B cell (primary cell): Measurements from ENCODE around the gene CNTNAP4.

Source experiments
- EZH2 ChIP-seq: IDR thresholded peaks from 2 replicates; pipeline ENCODE4 v1.6.1; 2012; ENCODE audit warnings: borderline replicate concordance, low read depth, mild to moderate bottlenecking, moderate library complexity, low read length; ENCODE audit not compliant: insufficient read depth, poor library complexity, severe bottlenecking
- TF ChIP-seq, protein P1 (sequence below): fragments of 200-600 bp; IDR thresholded peaks from one replicate; pipeline ENCODE4 v1.8.0; 2022; ENCODE audit warnings: antibody characterized with exemption, mild to moderate bottlenecking

DNA sequence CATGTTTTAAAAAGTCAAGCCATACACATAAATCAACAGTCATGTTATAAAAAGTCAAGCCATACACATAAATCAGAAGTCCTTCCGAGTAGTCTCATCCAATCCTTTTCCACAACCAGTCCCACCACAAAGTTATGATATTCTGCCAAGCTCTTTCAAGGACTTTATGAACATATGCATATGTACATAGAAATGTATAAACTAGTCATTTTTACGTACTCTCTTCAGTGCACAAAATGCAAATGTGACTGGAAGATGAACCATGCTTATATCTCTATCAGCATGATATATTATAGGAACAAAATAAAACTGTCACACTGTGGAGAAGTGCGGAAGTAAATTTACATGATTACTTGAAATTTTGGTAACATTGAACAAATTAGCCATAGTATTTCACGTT lies 200.9 kb downstream of the CNTNAP4 start:
- TF ChIP-seq, protein P1, sequence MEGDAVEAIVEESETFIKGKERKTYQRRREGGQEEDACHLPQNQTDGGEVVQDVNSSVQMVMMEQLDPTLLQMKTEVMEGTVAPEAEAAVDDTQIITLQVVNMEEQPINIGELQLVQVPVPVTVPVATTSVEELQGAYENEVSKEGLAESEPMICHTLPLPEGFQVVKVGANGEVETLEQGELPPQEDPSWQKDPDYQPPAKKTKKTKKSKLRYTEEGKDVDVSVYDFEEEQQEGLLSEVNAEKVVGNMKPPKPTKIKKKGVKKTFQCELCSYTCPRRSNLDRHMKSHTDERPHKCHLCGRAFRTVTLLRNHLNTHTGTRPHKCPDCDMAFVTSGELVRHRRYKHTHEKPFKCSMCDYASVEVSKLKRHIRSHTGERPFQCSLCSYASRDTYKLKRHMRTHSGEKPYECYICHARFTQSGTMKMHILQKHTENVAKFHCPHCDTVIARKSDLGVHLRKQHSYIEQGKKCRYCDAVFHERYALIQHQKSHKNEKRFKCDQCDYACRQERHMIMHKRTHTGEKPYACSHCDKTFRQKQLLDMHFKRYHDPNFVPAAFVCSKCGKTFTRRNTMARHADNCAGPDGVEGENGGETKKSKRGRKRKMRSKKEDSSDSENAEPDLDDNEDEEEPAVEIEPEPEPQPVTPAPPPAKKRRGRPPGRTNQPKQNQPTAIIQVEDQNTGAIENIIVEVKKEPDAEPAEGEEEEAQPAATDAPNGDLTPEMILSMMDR, result no peak
- TF ChIP-seq EZH2, result no peak
